Liver (tissue), 9 donors: ENCODE results near the gene RRN3. TPM values are rescaled to one million over a fixed set of nuclear protein-coding genes. Genes with fewer than 3 reads are reported as not detected.
"Not testable (repeated sequence)": the region's sequence is repeated elsewhere in the genome, so short reads cannot be mapped to it uniquely, and the experiment has no call there.

Experiments used
- DNase-seq: peaks from one replicate; pipeline ENCODE4 v3.0.0-alpha.2; 2017; ENCODE audit warnings: low spot score
- H3K27ac ChIP-seq, 2 donors: one replicate each; pipeline ENCODE4 v1.7.0; 2013; ENCODE audit warnings: inconsistent platforms in 2 of 2, low read length in 2 of 2, control low read depth in 1 of 2, low read depth in 1 of 2, mild to moderate bottlenecking in 1 of 2
- H3K27me3 ChIP-seq, 4 donors: one replicate each; pipeline versions ENCODE4 v1.6.1 to v1.7.0; 2013; ENCODE audit warnings: low read length in 3 of 4, inconsistent platforms in 1 of 4, mild to moderate bottlenecking in 1 of 4, moderate library complexity in 1 of 4; ENCODE audit not compliant: control insufficient read depth in 4 of 4, insufficient read depth in 4 of 4
- H3K36me3 ChIP-seq, 4 donors: one replicate each; pipeline versions ENCODE4 v1.6.1 to v1.7.0; 2013; ENCODE audit warnings: low read length in 3 of 4, mild to moderate bottlenecking in 3 of 4, low read depth in 1 of 4, moderate library complexity in 1 of 4; ENCODE audit not compliant: control insufficient read depth in 4 of 4, insufficient read depth in 3 of 4
- H3K4me1 ChIP-seq, 4 donors: one replicate each; pipeline versions ENCODE4 v1.6.1 to v1.7.0; 2013; ENCODE audit warnings: low read length in 3 of 4, mild to moderate bottlenecking in 3 of 4, moderate library complexity in 1 of 4; ENCODE audit not compliant: control insufficient read depth in 4 of 4, insufficient read depth in 4 of 4
- H3K4me3 ChIP-seq, 3 donors: one replicate each; pipeline versions ENCODE4 v1.6.1 to v1.7.0; 2013; ENCODE audit warnings: low read length in 3 of 3, control low read depth in 1 of 3, low read depth in 1 of 3, mild to moderate bottlenecking in 1 of 3
- H3K9ac ChIP-seq, 2 donors: one replicate each; pipeline ENCODE4 v1.7.0; 2013; ENCODE audit warnings: low read length in 2 of 2, mild to moderate bottlenecking in 2 of 2, moderate library complexity in 2 of 2, control low read depth in 1 of 2, low read depth in 1 of 2
- H3K9me3 ChIP-seq, 4 donors: one replicate each; pipeline versions ENCODE4 v1.6.1 to v1.7.0; 2013; ENCODE audit warnings: low read length in 3 of 4; ENCODE audit not compliant: control insufficient read depth in 4 of 4
- CTCF ChIP-seq: fragments of 150-350 bp; IDR thresholded peaks from 2 replicates; pipeline ENCODE4 v1.5.1; 2017; ENCODE audit warnings: improper control_type of control experiment, low read depth, low read length; ENCODE audit not compliant: missing input control
- EGR1 ChIP-seq, 2 donors: IDR thresholded peaks; 2 replicates each; pipeline ENCODE4 v1.6.1; 2016 to 2018; ENCODE audit warnings: antibody characterized with exemption in 2 of 2, low read depth in 2 of 2
- FOXA1 ChIP-seq: IDR thresholded peaks from 2 replicates; pipeline ENCODE4 v1.6.1; 2016; ENCODE audit warnings: antibody characterized with exemption
- FOXA2 ChIP-seq: IDR thresholded peaks from 2 replicates; pipeline ENCODE4 v1.6.1; 2016; ENCODE audit warnings: antibody characterized with exemption
- GABPA ChIP-seq, 2 donors: IDR thresholded peaks in 1 of 2; conservative IDR thresholded peaks in 1 of 2; 2 replicates each; pipeline ENCODE4 v1.6.1; 2016; ENCODE audit warnings: antibody characterized with exemption in 2 of 2, mild to moderate bottlenecking in 1 of 2, moderate library complexity in 1 of 2
- HNF4A ChIP-seq, 2 donors: conservative IDR thresholded peaks; 2 replicates each; pipeline ENCODE4 v1.6.1; 2016; ENCODE audit warnings: antibody characterized with exemption in 2 of 2, mild to moderate bottlenecking in 2 of 2
- HNF4G ChIP-seq: IDR thresholded peaks from 2 replicates; pipeline ENCODE4 v1.6.1; 2016; ENCODE audit warnings: antibody characterized with exemption
- JUND ChIP-seq, 2 donors: IDR thresholded peaks; 2 replicates each; pipeline ENCODE4 v1.6.1; 2016; ENCODE audit warnings: antibody characterized with exemption in 2 of 2
- RAD21 ChIP-seq, 2 donors: IDR thresholded peaks; 2 replicates each; pipeline ENCODE4 v1.6.1; 2016; ENCODE audit warnings: antibody characterized with exemption in 2 of 2, mild to moderate bottlenecking in 2 of 2
- REST ChIP-seq: IDR thresholded peaks from 2 replicates; pipeline ENCODE4 v1.6.1; 2016; ENCODE audit warnings: antibody characterized with exemption, mild to moderate bottlenecking
- RXRA ChIP-seq, 2 donors: IDR thresholded peaks; 2 replicates each; pipeline ENCODE4 v1.6.1; 2017 to 2018; ENCODE audit warnings: antibody characterized with exemption in 2 of 2, mild to moderate bottlenecking in 1 of 2
- SP1 ChIP-seq: IDR thresholded peaks from 2 replicates; pipeline ENCODE4 v1.6.1; 2018; ENCODE audit warnings: antibody characterized with exemption, mild to moderate bottlenecking
- TAF1 ChIP-seq: conservative IDR thresholded peaks from 2 replicates; pipeline ENCODE4 v1.6.1; 2016; ENCODE audit warnings: antibody characterized with exemption, mild to moderate bottlenecking
- YY1 ChIP-seq: IDR thresholded peaks from 2 replicates; pipeline ENCODE4 v1.6.1; 2016; ENCODE audit warnings: antibody characterized with exemption, mild to moderate bottlenecking
- WGBS: extraction: QIAGEN DNeasy Blood & Tissue Kit; methylation state at CpG from one replicate; pipeline ENCODE4 v1.1.7; 2013; 5-methylcytosine and 5-hydroxymethylcytosine counted together
- polyA plus RNA-seq, 2 donors: library from polyadenylated mRNA; stranded (reverse) in 1 of 2; unstranded in 1 of 2; fragments of 200-250 nt in 1 of 2; fragments of >200 nt in 1 of 2; fragmentation: Nextera tagmentation in 1 of 2; extraction: Ambion mirVana in 1 of 2; gene quantifications; one replicate each; pipeline versions ENCODE4 v1.2.1 to v1.2.3, GENCODE V29; 2013 to 2015
- total RNA-seq, 2 donors: library from RNA; depleted of rRNA; stranded (reverse); fragments of >200 nt; gene quantifications; one replicate each; pipeline ENCODE4 v1.2.3, GENCODE V29; 2014
- TF ChIP-seq, protein P1 (sequence below): IDR thresholded peaks from 2 replicates; pipeline ENCODE4 v1.6.1; 2016; ENCODE audit warnings: antibody characterized with exemption
- TF ChIP-seq, protein P2 (sequence below): IDR thresholded peaks from 2 replicates; pipeline ENCODE4 v1.6.1; 2016; ENCODE audit warnings: antibody characterized with exemption
- donor health status: healthy.
- donor health status: healthy.
- donor health status: healthy.
- donor health status: healthy.
- donor health status: healthy.

Gene RRN3
- total and polyA plus RNA-seq, 4 donors: 8.2 to 28.4 (median 16.3) TPM

DNA sequence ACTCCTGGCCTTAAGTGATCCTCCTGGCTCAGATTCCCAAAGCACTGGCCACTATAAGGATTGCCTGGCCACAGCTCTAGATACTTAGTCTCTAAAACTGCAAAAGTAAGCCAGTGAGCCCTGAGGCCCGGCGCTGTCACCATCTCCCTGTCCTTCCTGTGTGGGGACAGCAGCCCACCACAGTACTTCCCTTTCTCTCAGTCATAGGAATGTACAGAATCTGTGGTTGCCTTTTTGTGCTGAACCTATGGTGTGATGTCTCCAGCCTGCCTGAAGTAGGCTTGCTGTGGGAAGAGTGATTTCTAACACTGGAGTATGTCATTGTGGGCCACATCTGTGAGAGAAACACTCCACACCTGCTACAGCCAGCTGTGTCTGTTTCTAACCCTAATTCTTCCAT lies 62.9 kb downstream of the RRN3 start:
- Histone ChIP-seq H3K9me3 (no peaks in the 10 kb centered on the region), H3K27ac (no peak overlapping the region), H3K4me3 (no peak overlapping the region), H3K4me1 (peaks cover 0 to 23% (median 10%) of the 10 kb centered on the region in 4 donors), H3K9ac (no peak overlapping the region), H3K27me3 (no peaks in the 10 kb centered on the region), H3K36me3 (peaks cover 17 to 59% (median 46%) of the 10 kb centered on the region in 4 donors)
- DNase-seq: no peak
- TF ChIP-seq FOXA1 (no peak), CTCF (no peak), REST (no peak), HNF4A (conservative IDR thresholded peaks at IDR 0.05) (no peak), TAF1 (no peak), EGR1 (IDR thresholded peaks at IDR 0.05; ENCODE audit: low read depth in 2 of 2) (no peak), HNF4G (no peak), RAD21 (IDR thresholded peaks at IDR 0.05) (no peak), RXRA (IDR thresholded peaks at IDR 0.05) (no peak), YY1 (no peak), GABPA (IDR thresholded peaks at IDR 0.05 in 1 of 2, conservative IDR thresholded peaks at IDR 0.05 in 1 of 2) (no peak), JUND (IDR thresholded peaks at IDR 0.05) (no peak), FOXA2 (no peak), SP1 (no peak)
- TF ChIP-seq, protein P1, sequence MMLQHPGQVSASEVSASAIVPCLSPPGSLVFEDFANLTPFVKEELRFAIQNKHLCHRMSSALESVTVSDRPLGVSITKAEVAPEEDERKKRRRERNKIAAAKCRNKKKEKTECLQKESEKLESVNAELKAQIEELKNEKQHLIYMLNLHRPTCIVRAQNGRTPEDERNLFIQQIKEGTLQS: no peak
- TF ChIP-seq, protein P2, sequence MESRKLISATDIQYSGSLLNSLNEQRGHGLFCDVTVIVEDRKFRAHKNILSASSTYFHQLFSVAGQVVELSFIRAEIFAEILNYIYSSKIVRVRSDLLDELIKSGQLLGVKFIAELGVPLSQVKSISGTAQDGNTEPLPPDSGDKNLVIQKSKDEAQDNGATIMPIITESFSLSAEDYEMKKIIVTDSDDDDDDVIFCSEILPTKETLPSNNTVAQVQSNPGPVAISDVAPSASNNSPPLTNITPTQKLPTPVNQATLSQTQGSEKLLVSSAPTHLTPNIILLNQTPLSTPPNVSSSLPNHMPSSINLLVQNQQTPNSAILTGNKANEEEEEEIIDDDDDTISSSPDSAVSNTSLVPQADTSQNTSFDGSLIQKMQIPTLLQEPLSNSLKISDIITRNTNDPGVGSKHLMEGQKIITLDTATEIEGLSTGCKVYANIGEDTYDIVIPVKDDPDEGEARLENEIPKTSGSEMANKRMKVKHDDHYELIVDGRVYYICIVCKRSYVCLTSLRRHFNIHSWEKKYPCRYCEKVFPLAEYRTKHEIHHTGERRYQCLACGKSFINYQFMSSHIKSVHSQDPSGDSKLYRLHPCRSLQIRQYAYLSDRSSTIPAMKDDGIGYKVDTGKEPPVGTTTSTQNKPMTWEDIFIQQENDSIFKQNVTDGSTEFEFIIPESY: no peak
- WGBS: 89% methylated on average over 2 of the region's 2 CpGs

DNA sequence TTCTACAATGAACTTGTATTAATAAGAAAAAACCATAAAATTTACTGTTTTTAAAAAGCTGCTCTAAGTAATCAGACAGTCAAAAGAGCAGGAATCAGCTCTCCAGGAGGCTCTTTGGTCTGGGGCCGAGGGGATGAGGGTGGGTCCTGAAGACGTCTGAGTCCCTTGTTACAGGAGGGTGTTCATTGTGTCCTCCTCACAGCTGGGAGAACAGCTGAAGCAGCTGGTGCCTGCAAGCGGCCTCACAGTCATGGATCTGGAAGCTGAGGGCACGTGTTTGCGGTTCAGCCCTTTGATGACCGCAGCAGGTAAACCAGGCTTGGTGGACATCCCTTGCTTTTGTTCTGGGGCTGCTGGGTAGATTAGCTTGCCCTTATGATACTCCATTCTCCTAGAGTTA lies 64.3 kb downstream of the RRN3 start:
- not testable (repeated sequence) for H3K27me3 ChIP-seq, H3K4me3 ChIP-seq, H3K9me3 ChIP-seq, H3K9ac ChIP-seq, H3K27ac ChIP-seq, DNase-seq
- Histone ChIP-seq H3K36me3 (peaks cover 9 to 49% (median 38%) of the 10 kb centered on the region in 4 donors), H3K4me1 (peaks cover 0 to 23% (median 10%) of the 10 kb centered on the region in 4 donors)
- 95% methylated on average over 6 of the region's 6 CpGs for WGBS

- H3K4me1 ChIP-seq: peaks cover 0 to 23% (median 10%) of the 10 kb centered on the region in 4 donors
- DNase-seq, H3K9me3 ChIP-seq, H3K9ac ChIP-seq, H3K27me3 ChIP-seq, H3K4me3 ChIP-seq, H3K27ac ChIP-seq: not testable (repeated sequence)
- peaks cover 4 to 48% (median 34%) of the 10 kb centered on the region in 4 donors for H3K36me3 ChIP-seq
- 93% methylated on average over 27 of the region's 27 CpGs for WGBS
Measured at GRCh38 chr16:15028801-15029698, 65.0 kb downstream of the RRN3 start.

DNA sequence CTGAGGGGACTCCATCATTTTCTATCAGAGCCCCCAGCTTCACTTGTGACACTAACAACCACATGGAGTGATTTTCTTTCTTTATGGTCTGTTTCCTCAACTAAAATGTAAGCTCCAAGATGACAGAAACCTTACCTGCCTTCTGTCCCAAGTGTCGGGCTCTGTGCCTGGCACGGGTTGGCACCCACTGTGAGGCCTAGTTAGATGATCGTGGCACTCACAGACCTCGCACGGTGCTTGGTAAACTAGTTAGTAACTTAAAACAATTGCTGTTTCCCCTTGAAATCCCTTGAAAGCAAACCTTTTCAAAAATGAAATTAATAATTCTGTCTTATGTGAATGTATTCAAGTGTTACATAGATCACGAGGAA lies 65.7 kb downstream of the RRN3 start:
- not testable (repeated sequence) for H3K27me3 ChIP-seq, H3K27ac ChIP-seq, DNase-seq, H3K9ac ChIP-seq, H3K9me3 ChIP-seq, H3K4me3 ChIP-seq
- 95% methylated on average over 6 of the region's 6 CpGs for WGBS
- peaks cover 2 to 52% (median 32%) of the 10 kb centered on the region in 4 donors for H3K36me3 ChIP-seq
- H3K4me1 ChIP-seq: peaks cover 0 to 17% (median 8%) of the 10 kb centered on the region in 4 donors
